HEK293T (cell line): Measurements from ENCODE around the gene SLC47A1.

Experiments used
- CTCF ChIA-PET: fragments of 350-600 bp; formaldehyde crosslinking; extraction: SDS; loops from one replicate; lab custom pipeline; 2021; ENCODE audit warnings: antibody characterized with exemption, inconsistent platforms; lab: Yijun Ruan, JAX
- POLR2A ChIA-PET: fragments of 350-600 bp; formaldehyde crosslinking; extraction: SDS; loops from one replicate; lab custom pipeline; 2020; ENCODE audit warnings: antibody characterized with exemption, inconsistent platforms; lab: Yijun Ruan, JAX
- DNase-seq: peaks from one replicate; pipeline ENCODE4 v3.0.0; 2012; ENCODE audit warnings: mixed read lengths; ENCODE audit errors: extremely low spot score
- ARNT ChIP-seq: fragments of 450-650 bp; IDR thresholded peaks from 2 replicates; pipeline ENCODE4 v1.6.1; 2017; ENCODE audit warnings: mild to moderate bottlenecking
- BHLHE40 ChIP-seq: fragments of 450-650 bp; IDR thresholded peaks from 2 replicates; pipeline ENCODE4 v1.6.1; 2016; ENCODE audit warnings: mild to moderate bottlenecking, moderate library complexity, borderline replicate concordance
- CTBP1 ChIP-seq: fragments of 450-650 bp; IDR thresholded peaks from 2 replicates; pipeline ENCODE4 v1.6.1; 2016; ENCODE audit warnings: borderline replicate concordance
- ELF4 ChIP-seq: fragments of 450-650 bp; IDR thresholded peaks from 2 replicates; pipeline ENCODE4 v1.6.1; 2017; ENCODE audit warnings: antibody characterized with exemption
- FOXA1 ChIP-seq: fragments of 450-650 bp; IDR thresholded peaks from 2 replicates; pipeline ENCODE4 v1.6.1; 2016; ENCODE audit warnings: mild to moderate bottlenecking
- FOXK2 ChIP-seq: fragments of 450-650 bp; IDR thresholded peaks from 2 replicates; pipeline ENCODE4 v1.6.1; 2016; ENCODE audit warnings: mild to moderate bottlenecking
- FOXM1 ChIP-seq: fragments of 450-650 bp; IDR thresholded peaks from 2 replicates; pipeline ENCODE4 v1.6.1; 2017; ENCODE audit warnings: mild to moderate bottlenecking, borderline replicate concordance
- HDGF ChIP-seq: fragments of 450-650 bp; IDR thresholded peaks from 2 replicates; pipeline ENCODE4 v1.6.1; 2017; ENCODE audit warnings: antibody characterized with exemption, borderline replicate concordance
- L3MBTL2 ChIP-seq: fragments of 450-650 bp; conservative IDR thresholded peaks from 2 replicates; pipeline ENCODE4 v1.6.1; 2016; ENCODE audit warnings: mild to moderate bottlenecking
- LEF1 ChIP-seq: fragments of 450-650 bp; IDR thresholded peaks from 2 replicates; pipeline ENCODE4 v1.6.1; 2017; ENCODE audit warnings: mild to moderate bottlenecking, borderline replicate concordance
- NFRKB ChIP-seq: fragments of 450-650 bp; IDR thresholded peaks from 2 replicates; pipeline ENCODE4 v1.6.1; 2016; ENCODE audit warnings: mild to moderate bottlenecking, moderate library complexity
- PKNOX1 ChIP-seq: fragments of 450-650 bp; IDR thresholded peaks from 2 replicates; pipeline ENCODE4 v1.6.1; 2016
- SP1 ChIP-seq: fragments of 450-650 bp; IDR thresholded peaks from 2 replicates; pipeline ENCODE4 v1.6.1; 2017
- SUZ12 ChIP-seq: fragments of 450-650 bp; IDR thresholded peaks from 2 replicates; pipeline ENCODE4 v1.6.1; 2016; ENCODE audit warnings: mild to moderate bottlenecking
- TARDBP ChIP-seq: fragments of 450-650 bp; IDR thresholded peaks from 2 replicates; pipeline ENCODE4 v1.6.1; 2016
- ZNF384 ChIP-seq: fragments of 450-650 bp; IDR thresholded peaks from 2 replicates; pipeline ENCODE4 v1.6.1; 2016

The SLC47A1 gene

GRCh38 chr17:19610311-19610710 is 76.7 kb downstream of the SLC47A1 start:
- no peak for DNase-seq
- ChIA-PET POLR2A (interaction anchor here (2.9 kb wide), 1 partner anchor 38 kb away, joined by 8 read pairs; the partner anchor contains the start of gene ALDH3A2), CTCF (no interaction called here)
- TF ChIP-seq CTBP1 (no peak), ELF4 (no peak), FOXM1 (no peak), SUZ12 (no peak), HDGF (no peak), L3MBTL2 (no peak), LEF1 (no peak), SP1 (no peak), ARNT (no peak)

- ChIA-PET POLR2A (interaction anchor here (0.9 to 2.9 kb wide), 2 partner anchors 37 to 134 kb away, joined by 5 to 8 read pairs; partner anchors contain the start of gene ALDH3A2), CTCF (no interaction called here)
- no peak for DNase-seq
- TF ChIP-seq HDGF = no peak
- no peak for TF ChIP-seq FOXM1
- TF ChIP-seq SUZ12 = no peak
- no peak for TF ChIP-seq PKNOX1
- no peak for TF ChIP-seq BHLHE40
- no peak for TF ChIP-seq LEF1
- TF ChIP-seq ARNT = no peak
- TF ChIP-seq NFRKB = no peak
Observed at GRCh38 chr17:19610879-19611278, 77.2 kb downstream of the SLC47A1 start.

GRCh38 chr17:19613979-19614378 is 80.3 kb downstream of the SLC47A1 start:
- ChIA-PET POLR2A (interaction anchor here (3.2 kb wide), 1 partner anchor 34 kb away, joined by 14 read pairs; the partner anchor contains the start of gene ALDH3A2), CTCF (interaction anchor here (0.6 to 1.5 kb wide), 2 partner anchors 33 to 212 kb away, joined by 4 read pairs; no protein-coding TSS in a partner anchor)
- TF ChIP-seq HDGF (no peak), SUZ12 (no peak)
- no peak for DNase-seq

GRCh38 chr17:19614900-19615299 is 81.2 kb downstream of the SLC47A1 start:
- CTCF ChIA-PET = interaction anchor here (1.5 to 1.6 kb wide), 2 partner anchors 32 to 147 kb away, joined by 4 to 5 read pairs; no protein-coding TSS in a partner anchor
- POLR2A ChIA-PET = interaction anchor here (3.2 kb wide), 1 partner anchor 33 kb away, joined by 14 read pairs; the partner anchor contains the start of gene ALDH3A2
- no peak for TF ChIP-seq FOXK2
- TF ChIP-seq ARNT = no peak
- no peak for TF ChIP-seq PKNOX1
- TF ChIP-seq FOXA1 = no peak
- TF ChIP-seq NFRKB = no peak
- TF ChIP-seq BHLHE40 = no peak
- TF ChIP-seq CTBP1 = no peak
- no peak for DNase-seq

- TF ChIP-seq LEF1 (no peak), NFRKB (no peak), L3MBTL2 (no peak), SUZ12 (no peak), SP1 (no peak)
- POLR2A ChIA-PET = no interaction called here
- no peak for DNase-seq
- CTCF ChIA-PET = no interaction called here
Observed at GRCh38 chr17:19618015-19618414, 84.4 kb downstream of the SLC47A1 start.

- ChIA-PET CTCF (no interaction called here), POLR2A (interaction anchor here (1.1 kb wide), 1 partner anchor 9 kb away, joined by 3 read pairs; no protein-coding TSS in a partner anchor)
- DNase-seq = no peak
- TF ChIP-seq ELF4 (no peak), FOXA1 (no peak), CTBP1 (no peak), SUZ12 (no peak), PKNOX1 (no peak), NFRKB (no peak), BHLHE40 (no peak), FOXM1 (no peak), HDGF (no peak), L3MBTL2 (no peak), ARNT (no peak), LEF1 (no peak), FOXK2 (no peak), TARDBP (no peak), SP1 (no peak), ZNF384 (no peak)
Observed at GRCh38 chr17:19619705-19620325, 86.2 kb downstream of the SLC47A1 start.

GRCh38 chr17:19621697-19622096 is 88.0 kb downstream of the SLC47A1 start:
- POLR2A ChIA-PET = interaction anchor here (1.2 kb wide), 1 partner anchor 88 kb away, joined by 3 read pairs; the partner anchor contains the start of gene SLC47A1
- CTCF ChIA-PET = interaction anchor here (0.5 kb wide), 1 partner anchor 140 kb away, joined by 3 read pairs; no protein-coding TSS in a partner anchor
- no peak for TF ChIP-seq ZNF384
- no peak for TF ChIP-seq L3MBTL2
- no peak for TF ChIP-seq FOXM1
- no peak for TF ChIP-seq SUZ12
- TF ChIP-seq TARDBP = no peak
- no peak for DNase-seq
